Left lung (tissue), 10 donors: ENCODE measurements around the gene ETV5. TPM values are rescaled to one million over a fixed set of nuclear protein-coding genes. Genes with fewer than 3 reads are reported as not detected.

Source experiments
- ATAC-seq: fragments of 200-7000 bp; cut with Tn5 transposase; one replicate; pipeline ENCODE4 v1.9.1; 2020; ENCODE audit warnings: moderate library complexity
- DNase-seq, 4 donors: peaks; one replicate each; pipeline ENCODE4 v3.0.0-alpha.2; 2013 to 2020
- H3K27ac ChIP-seq, 2 donors: fragments of 200-600 bp; sonication (generic) in 1 of 2; one replicate each; pipeline versions ENCODE4 v1.5.0 to v1.8.0; 2020 to 2021
- H3K27me3 ChIP-seq, 2 donors: fragments of 200-600 bp; sonication (generic) in 1 of 2; one replicate each; pipeline versions ENCODE4 v1.5.0 to v1.8.0; 2020 to 2021
- H3K36me3 ChIP-seq, 2 donors: fragments of 200-600 bp; sonication (generic) in 1 of 2; one replicate each; pipeline versions ENCODE4 v1.5.0 to v1.8.0; 2020 to 2021
- H3K4me1 ChIP-seq, 2 donors: fragments of 200-600 bp; one replicate each; pipeline ENCODE4 v1.8.0; 2021
- H3K4me3 ChIP-seq, 2 donors: fragments of 200-600 bp; sonication (generic) in 1 of 2; one replicate each; pipeline versions ENCODE4 v1.5.0 to v1.8.0; 2020 to 2021; ENCODE audit warnings: mild to moderate bottlenecking in 1 of 2
- H3K9me3 ChIP-seq, 2 donors: fragments of 200-600 bp; sonication (generic) in 1 of 2; one replicate each; pipeline versions ENCODE4 v1.5.0 to v1.8.0; 2020 to 2021
- intact Hi-C, 2 donors: fragments of 100-400 bp; cut with DNase I; formaldehyde crosslinking; loops; one replicate each; pipeline versions ENCODE4 v1.11.2 to v1.14.2; 2022
- polyA plus RNA-seq, 6 donors: library from polyadenylated mRNA; unstranded; fragments of 120-200 nt; gene quantifications; one replicate each; pipeline ENCODE4 v1.2.1, GENCODE V29; 2013; ENCODE audit not compliant: insufficient read length in 6 of 6
- total RNA-seq, 2 donors: library from RNA; stranded (reverse); fragmentation: NEBNext Ultra II Directional; extraction: Animal tissue kit (Norgen Biotek cat#: 25700); gene quantifications; one replicate each; pipeline ENCODE4 v1.2.1, GENCODE V29; 2021
- TF ChIP-seq, protein P1 (sequence below), 2 donors: fragments of 200-600 bp; sonication (generic) in 1 of 2; IDR thresholded peaks; one replicate each; pipeline versions ENCODE4 v1.5.0 to v1.8.0; 2021; ENCODE audit warnings: antibody characterized with exemption in 2 of 2
- donor health status: DM: no; HTN: yes; CAD: no.
- donor health status: DM: no; HTN: no; CAD: no.

Gene ETV5
- total and polyA plus RNA-seq, 8 donors, result 40.7 to 332 (median 266) TPM

DNA sequence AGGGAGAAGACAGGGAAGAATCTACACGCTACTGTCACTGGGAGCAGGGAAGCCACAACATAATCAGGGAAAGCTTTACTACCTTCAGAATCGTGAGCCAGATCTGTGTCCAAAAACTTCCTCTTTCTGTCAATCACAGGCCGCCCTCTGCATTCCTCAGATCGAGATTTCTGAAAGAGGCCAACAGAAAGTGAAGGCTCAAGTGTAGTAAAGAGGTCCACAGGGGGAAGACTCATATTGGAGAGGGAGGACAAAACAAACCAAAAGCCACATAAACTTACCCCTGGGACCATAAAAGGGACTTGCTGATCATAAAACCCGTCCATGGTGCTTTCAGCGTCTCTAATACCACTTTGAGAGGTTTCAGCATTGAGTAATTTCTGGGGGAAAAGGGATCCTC, 3.3 kb downstream of the ETV5 start:
- peaks cover 0 to 54% of the 10 kb centered on the region in 2 donors for H3K27me3 ChIP-seq
- DNase-seq, result no peak
- no peak for ATAC-seq
- H3K27ac ChIP-seq, result no peak overlapping the region
- H3K4me3 ChIP-seq, result no peak overlapping the region
- intact Hi-C loops, result no loop called here
- TF ChIP-seq, protein P1, sequence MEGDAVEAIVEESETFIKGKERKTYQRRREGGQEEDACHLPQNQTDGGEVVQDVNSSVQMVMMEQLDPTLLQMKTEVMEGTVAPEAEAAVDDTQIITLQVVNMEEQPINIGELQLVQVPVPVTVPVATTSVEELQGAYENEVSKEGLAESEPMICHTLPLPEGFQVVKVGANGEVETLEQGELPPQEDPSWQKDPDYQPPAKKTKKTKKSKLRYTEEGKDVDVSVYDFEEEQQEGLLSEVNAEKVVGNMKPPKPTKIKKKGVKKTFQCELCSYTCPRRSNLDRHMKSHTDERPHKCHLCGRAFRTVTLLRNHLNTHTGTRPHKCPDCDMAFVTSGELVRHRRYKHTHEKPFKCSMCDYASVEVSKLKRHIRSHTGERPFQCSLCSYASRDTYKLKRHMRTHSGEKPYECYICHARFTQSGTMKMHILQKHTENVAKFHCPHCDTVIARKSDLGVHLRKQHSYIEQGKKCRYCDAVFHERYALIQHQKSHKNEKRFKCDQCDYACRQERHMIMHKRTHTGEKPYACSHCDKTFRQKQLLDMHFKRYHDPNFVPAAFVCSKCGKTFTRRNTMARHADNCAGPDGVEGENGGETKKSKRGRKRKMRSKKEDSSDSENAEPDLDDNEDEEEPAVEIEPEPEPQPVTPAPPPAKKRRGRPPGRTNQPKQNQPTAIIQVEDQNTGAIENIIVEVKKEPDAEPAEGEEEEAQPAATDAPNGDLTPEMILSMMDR (IDR thresholded peaks at IDR 0.05), result no peak
- no peaks in the 10 kb centered on the region for H3K36me3 ChIP-seq
- no peaks in the 10 kb centered on the region for H3K9me3 ChIP-seq
- H3K4me1 ChIP-seq, result peaks cover 13 to 35% of the 10 kb centered on the region in 2 donors

GRCh38 chr3:186102687-186103086, 6.2 kb downstream of the ETV5 start:
- ATAC-seq (no peak), DNase-seq (no peak)
- TF ChIP-seq, protein P1 (IDR thresholded peaks at IDR 0.05), result no peak
- Histone ChIP-seq H3K4me3 (no peak overlapping the region), H3K27me3 (peaks cover 0 to 46% of the 10 kb centered on the region in 2 donors), H3K4me1 (peaks cover 12 to 44% of the 10 kb centered on the region in 2 donors), H3K9me3 (no peaks in the 10 kb centered on the region), H3K36me3 (no peaks in the 10 kb centered on the region), H3K27ac (no peak overlapping the region)
- intact Hi-C loops, result no loop called here

- intact Hi-C loops, result no loop called here
- Histone ChIP-seq H3K27me3 (peaks cover 0 to 28% of the 10 kb centered on the region in 2 donors), H3K4me1 (peaks cover 21 to 44% of the 10 kb centered on the region in 2 donors), H3K9me3 (no peaks in the 10 kb centered on the region), H3K4me3 (no peak overlapping the region), H3K36me3 (no peaks in the 10 kb centered on the region), H3K27ac (no peak overlapping the region)
- DNase-seq (no peak), ATAC-seq (no peak)
- TF ChIP-seq, protein P1 (IDR thresholded peaks at IDR 0.05), result no peak
Measured at GRCh38 chr3:186100398-186100797, 8.5 kb downstream of the ETV5 start.

DNA sequence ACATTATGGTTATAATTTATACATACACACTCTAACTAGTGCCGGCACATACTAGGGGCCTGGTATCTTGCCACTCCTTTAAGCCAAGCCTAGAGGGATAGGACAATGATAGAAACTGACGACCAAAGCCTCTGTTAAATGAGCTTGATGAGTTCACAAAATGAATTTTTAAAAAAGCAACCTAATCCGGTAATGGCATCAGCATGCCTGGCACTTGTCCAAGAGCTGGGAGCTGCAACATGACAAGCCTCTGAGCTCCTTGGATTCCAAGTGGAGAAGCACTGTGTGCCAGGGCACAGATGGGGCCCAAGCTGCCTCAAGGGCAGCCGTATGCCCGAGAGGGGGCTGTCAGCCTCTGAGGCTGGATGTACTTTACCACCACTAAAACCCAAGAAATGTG, 9.7 kb downstream of the ETV5 start:
- ATAC-seq (no peak), DNase-seq (peak in 1 of 4 donors; percentile 43)

GRCh38 chr3:186098740-186099139, 10.1 kb downstream of the ETV5 start:
- Histone ChIP-seq H3K27me3 (peaks cover 0 to 19% of the 10 kb centered on the region in 2 donors), H3K9me3 (no peaks in the 10 kb centered on the region), H3K27ac (no peak overlapping the region), H3K4me1 (peaks cover 20 to 55% of the 10 kb centered on the region in 2 donors), H3K36me3 (no peaks in the 10 kb centered on the region), H3K4me3 (no peak overlapping the region)
- DNase-seq, result no peak
- no peak for ATAC-seq
- intact Hi-C loops, result no loop called here
- TF ChIP-seq, protein P1 (IDR thresholded peaks at IDR 0.05), result no peak

More for the DNA sequence above, 9.7 kb downstream of the ETV5 start:
- Histone ChIP-seq H3K4me3 (no peak overlapping the region), H3K4me1 (peaks cover 21 to 50% of the 10 kb centered on the region in 2 donors), H3K9me3 (no peaks in the 10 kb centered on the region), H3K27me3 (peaks cover 0 to 19% of the 10 kb centered on the region in 2 donors), H3K36me3 (no peaks in the 10 kb centered on the region), H3K27ac (no peak overlapping the region)
- TF ChIP-seq, protein P1 (IDR thresholded peaks at IDR 0.05), result no peak
- intact Hi-C loops, result no loop called here
